ENCODE measurements around the gene CDH4.

DNA sequence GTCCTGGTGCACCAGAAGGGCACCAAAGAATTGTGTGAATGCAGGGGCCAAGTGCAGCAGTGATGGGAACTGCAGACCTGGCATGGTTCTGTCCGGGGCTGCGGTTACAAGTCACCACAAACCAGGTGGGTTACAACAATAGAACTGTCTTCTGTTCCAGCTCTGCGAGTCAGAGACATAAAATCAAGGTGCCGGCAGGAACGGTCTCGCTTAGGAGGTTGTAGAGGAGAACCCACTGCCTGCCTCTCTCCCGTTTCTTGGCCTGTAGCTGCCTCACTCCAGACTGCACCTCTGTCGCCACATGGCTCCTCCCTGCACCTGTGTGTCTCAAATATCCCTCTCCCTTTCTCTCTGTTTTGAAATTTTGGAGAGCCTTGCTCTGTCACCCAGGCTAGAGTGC, 670.4 kb downstream of the CDH4 start:
- TF ChIP-seq, protein P1, sequence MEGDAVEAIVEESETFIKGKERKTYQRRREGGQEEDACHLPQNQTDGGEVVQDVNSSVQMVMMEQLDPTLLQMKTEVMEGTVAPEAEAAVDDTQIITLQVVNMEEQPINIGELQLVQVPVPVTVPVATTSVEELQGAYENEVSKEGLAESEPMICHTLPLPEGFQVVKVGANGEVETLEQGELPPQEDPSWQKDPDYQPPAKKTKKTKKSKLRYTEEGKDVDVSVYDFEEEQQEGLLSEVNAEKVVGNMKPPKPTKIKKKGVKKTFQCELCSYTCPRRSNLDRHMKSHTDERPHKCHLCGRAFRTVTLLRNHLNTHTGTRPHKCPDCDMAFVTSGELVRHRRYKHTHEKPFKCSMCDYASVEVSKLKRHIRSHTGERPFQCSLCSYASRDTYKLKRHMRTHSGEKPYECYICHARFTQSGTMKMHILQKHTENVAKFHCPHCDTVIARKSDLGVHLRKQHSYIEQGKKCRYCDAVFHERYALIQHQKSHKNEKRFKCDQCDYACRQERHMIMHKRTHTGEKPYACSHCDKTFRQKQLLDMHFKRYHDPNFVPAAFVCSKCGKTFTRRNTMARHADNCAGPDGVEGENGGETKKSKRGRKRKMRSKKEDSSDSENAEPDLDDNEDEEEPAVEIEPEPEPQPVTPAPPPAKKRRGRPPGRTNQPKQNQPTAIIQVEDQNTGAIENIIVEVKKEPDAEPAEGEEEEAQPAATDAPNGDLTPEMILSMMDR (IDR thresholded peaks at IDR 0.05), result no peak
- TF ChIP-seq POLR2A (IDR thresholded peaks at IDR 0.05), result no peak
